Measurements from ENCODE around the gene RXRA. TPM values are rescaled to one million over a fixed set of nuclear protein-coding genes. Genes with fewer than 3 reads are reported as not detected.

The RXRA gene
- total RNA-seq, 4 donors from 2014 or later = 17.1 to 84.6 (median 24.0) TPM

DNA sequence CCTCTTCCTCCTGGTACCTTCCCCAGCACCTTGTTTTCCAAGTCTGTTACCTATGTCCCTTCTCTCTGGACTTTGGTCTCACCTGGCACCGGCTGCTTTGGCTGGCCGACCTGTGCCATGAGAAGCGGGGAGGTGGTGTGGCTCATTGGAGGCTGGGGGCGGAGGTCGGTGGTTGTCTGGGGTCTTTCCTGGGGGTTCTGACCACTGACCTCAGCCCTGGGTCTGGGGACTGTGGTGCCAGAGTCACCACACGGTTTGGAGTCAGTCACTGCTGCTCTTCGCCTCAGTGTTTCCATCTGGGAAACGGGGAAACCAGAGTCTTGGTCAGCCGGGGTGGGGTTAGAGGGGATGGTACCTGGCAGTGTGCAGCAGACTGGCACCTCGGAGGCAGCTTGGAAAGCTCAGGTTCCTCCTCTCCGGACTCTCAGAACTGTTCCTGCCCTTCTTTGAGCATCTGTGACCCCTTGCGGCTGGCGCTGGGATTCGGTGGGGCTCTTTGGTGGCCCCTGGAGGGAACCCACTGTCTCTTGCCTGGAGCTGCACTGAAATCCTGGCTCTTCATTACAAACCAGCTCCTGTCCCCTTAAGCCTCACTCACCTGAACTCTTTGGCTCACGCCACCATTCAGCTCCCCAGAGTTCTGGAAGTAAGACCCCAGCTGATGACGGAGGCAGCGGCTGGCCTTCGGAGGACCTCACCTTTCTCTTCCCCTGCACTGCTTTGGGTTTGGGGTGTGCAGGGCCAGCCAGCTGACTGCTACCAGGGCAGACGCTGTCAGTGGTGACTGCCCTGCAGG is 4.1 kb upstream of the RXRA start:
- intact Hi-C loops (cut with DNase I; ENCODE audit: low total_unique reads) = loop anchor here (10.0 kb wide), 1 partner anchor 83 kb away; no protein-coding TSS in a partner anchor
- Histone ChIP-seq H3K27me3 (no peaks in the 10 kb centered on the region), H3K9me3 (no peaks in the 10 kb centered on the region), H3K27ac (no peak overlapping the region), H3K36me3 (no peaks in the 10 kb centered on the region), H3K4me1 (peaks cover 0 to under 1% of the 10 kb centered on the region in 2 donors), H3K4me3 (no peak overlapping the region)
- DNase-seq = peak in 1 of 2 donors; percentile 11
- TF ChIP-seq POLR2A (IDR thresholded peaks at IDR 0.05) = no peak
- TF ChIP-seq, protein P1, sequence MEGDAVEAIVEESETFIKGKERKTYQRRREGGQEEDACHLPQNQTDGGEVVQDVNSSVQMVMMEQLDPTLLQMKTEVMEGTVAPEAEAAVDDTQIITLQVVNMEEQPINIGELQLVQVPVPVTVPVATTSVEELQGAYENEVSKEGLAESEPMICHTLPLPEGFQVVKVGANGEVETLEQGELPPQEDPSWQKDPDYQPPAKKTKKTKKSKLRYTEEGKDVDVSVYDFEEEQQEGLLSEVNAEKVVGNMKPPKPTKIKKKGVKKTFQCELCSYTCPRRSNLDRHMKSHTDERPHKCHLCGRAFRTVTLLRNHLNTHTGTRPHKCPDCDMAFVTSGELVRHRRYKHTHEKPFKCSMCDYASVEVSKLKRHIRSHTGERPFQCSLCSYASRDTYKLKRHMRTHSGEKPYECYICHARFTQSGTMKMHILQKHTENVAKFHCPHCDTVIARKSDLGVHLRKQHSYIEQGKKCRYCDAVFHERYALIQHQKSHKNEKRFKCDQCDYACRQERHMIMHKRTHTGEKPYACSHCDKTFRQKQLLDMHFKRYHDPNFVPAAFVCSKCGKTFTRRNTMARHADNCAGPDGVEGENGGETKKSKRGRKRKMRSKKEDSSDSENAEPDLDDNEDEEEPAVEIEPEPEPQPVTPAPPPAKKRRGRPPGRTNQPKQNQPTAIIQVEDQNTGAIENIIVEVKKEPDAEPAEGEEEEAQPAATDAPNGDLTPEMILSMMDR (IDR thresholded peaks at IDR 0.05) = no peak

DNA sequence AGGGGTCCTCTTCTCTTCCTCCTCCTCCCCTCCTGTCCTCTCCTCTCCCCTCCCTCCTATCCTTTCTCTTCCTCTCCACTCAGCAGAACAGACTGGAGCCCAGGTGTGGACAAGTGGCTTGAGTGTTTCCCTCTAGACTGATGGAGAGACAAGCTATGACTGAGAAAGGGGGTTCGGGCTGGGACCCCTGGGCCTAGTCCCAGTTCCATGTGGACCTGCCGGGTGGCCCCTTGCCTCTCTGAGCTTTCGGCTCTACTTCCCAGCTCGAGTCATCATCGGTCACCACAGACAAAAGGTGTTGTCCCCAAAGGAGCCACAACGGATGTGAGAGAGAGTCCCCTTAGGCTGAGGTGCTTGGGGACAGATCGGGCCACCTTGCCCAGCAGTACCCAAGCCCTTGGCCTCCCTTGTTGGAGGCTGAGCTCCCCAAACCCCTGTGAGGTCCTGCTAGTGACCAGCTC is 3.4 kb upstream of the RXRA start:
- Histone ChIP-seq H3K4me1 (no peaks in the 10 kb centered on the region), H3K27ac (no peak overlapping the region), H3K4me3 (no peak overlapping the region), H3K9me3 (no peaks in the 10 kb centered on the region), H3K27me3 (no peaks in the 10 kb centered on the region), H3K36me3 (no peaks in the 10 kb centered on the region)
- DNase-seq = peak in 1 of 2 donors; percentile 12
- intact Hi-C loops (cut with DNase I; ENCODE audit: low total_unique reads) = loop anchor here (10.0 kb wide), 1 partner anchor 82 kb away; no protein-coding TSS in a partner anchor
- no peak for TF ChIP-seq POLR2A (IDR thresholded peaks at IDR 0.05)
- TF ChIP-seq, protein P1 (IDR thresholded peaks at IDR 0.05) = no peak

- H3K4me1 ChIP-seq = no peaks in the 10 kb centered on the region
- peak overlapping the region in 1 of 2 donors; percentile 31 for H3K27ac ChIP-seq
- no peaks in the 10 kb centered on the region for H3K27me3 ChIP-seq
- no peak for TF ChIP-seq POLR2A (IDR thresholded peaks at IDR 0.05)
- TF ChIP-seq, protein P1 (IDR thresholded peaks at IDR 0.05) = no peak
- intact Hi-C loops (cut with DNase I; ENCODE audit: low total_unique reads) = loop anchor here (10.0 kb wide), 1 partner anchor 81 kb away; no protein-coding TSS in a partner anchor
- H3K4me3 ChIP-seq = no peak overlapping the region
- no peaks in the 10 kb centered on the region for H3K36me3 ChIP-seq
- no peaks in the 10 kb centered on the region for H3K9me3 ChIP-seq
- peak in 1 of 2 donors; percentile 41 for DNase-seq
These were observed 2.4 kb upstream of the RXRA start for GRCh38 chr9:134323741-134324358.

GRCh38 chr9:134324359-134325095 is 1.7 kb upstream of the RXRA start:
- TF ChIP-seq, protein P1 (IDR thresholded peaks at IDR 0.05) = no peak
- no peak for TF ChIP-seq POLR2A (IDR thresholded peaks at IDR 0.05)
- no peak for DNase-seq
- Histone ChIP-seq H3K27me3 (no peaks in the 10 kb centered on the region), H3K4me1 (peaks cover 0 to 3% of the 10 kb centered on the region in 2 donors), H3K27ac (peak overlapping the region; percentile 94 to 95), H3K9me3 (no peaks in the 10 kb centered on the region), H3K36me3 (no peaks in the 10 kb centered on the region), H3K4me3 (peak overlapping the region in 1 of 2 donors; percentile 83)
- intact Hi-C loops (cut with DNase I; ENCODE audit: low total_unique reads) = loop anchor here (10.0 kb wide), 1 partner anchor 80 kb away; no protein-coding TSS in a partner anchor
